Cardiac fibroblast (primary cell): ENCODE measurements around the gene TMEM255B.
A peak's percentile ranks its signal among the peaks of the same experiment; 100 is the strongest.
"Not testable (repeated sequence)": the region's sequence is repeated elsewhere in the genome, so short reads cannot be mapped to it uniquely, and the experiment has no call there.

Source experiments
- DNase-seq, 2 donors: peaks; one replicate each; pipeline versions ENCODE4 v3.0.0 to v3.0.0-alpha.2; 2010; ENCODE audit warnings: low read depth in 2 of 2
- H3K4me3 ChIP-seq, 2 donors: replicated peaks in 1 of 2; 1 replicate in 1 of 2; 2 replicates in 1 of 2; pipeline ENCODE4 v1.5.1; 2011; ENCODE audit warnings: low read depth in 2 of 2, low read length in 2 of 2, mild to moderate bottlenecking in 2 of 2, moderate library complexity in 1 of 2
- TF ChIP-seq, protein P1 (sequence below): IDR thresholded peaks from one replicate; pipeline ENCODE4 v1.5.1; 2011; ENCODE audit warnings: low read depth, mild to moderate bottlenecking, low read length, inconsistent platforms

TMEM255B gene

DNA sequence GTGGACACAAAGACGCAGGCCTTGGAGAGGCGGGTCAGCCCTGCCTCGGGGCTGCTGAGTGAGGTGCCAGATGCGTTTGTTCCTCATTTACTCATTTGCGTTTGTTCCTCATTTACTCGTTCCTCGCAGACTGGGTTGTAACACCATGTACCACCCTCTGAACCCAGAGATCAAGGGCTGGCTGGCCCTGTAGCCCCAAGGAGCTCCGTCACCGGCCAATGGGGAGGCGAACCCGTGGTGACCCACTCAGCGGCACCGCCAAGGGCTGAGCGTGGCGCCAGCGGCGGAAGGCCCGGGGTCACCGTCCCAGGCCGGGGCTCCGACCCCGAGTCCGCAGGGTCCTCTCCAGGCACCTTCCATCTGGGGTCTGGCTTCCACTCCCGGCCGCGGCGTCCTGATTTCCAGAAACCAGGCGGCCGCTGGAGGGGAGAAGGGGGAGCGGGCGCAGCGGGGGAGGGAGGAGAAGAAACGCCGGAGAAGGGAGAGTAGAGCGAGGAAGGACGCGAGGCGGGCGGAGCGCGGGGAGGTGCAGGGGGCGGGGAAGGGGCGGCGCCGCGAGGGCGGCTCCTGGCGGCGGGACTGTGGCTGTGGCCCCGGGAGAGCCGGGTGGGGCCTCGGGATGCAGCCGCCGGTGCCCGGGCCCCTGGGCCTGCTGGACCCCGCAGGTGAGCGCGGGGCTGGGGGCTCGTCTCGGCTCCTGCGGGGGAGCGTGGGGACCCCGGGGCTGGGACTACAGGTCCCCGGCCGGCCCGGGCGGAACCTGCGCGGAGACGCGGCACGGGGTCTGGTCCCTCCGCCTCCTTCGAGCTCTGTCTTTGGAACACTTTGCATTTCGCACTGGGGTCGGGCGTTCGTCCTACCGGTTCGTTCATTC, at the start of gene TMEM255B:
Gene TMEM255B, plus strand, starts transcription at position 576 of the 874 bp plus-strand sequence. Its CDS starts 44 bp downstream, at position 620.
- peak; percentile 66 to 72 for DNase-seq
- peak within 1 kb of the TSS; percentile 53 to 64 for H3K4me3 ChIP-seq
- TF ChIP-seq, protein P1, sequence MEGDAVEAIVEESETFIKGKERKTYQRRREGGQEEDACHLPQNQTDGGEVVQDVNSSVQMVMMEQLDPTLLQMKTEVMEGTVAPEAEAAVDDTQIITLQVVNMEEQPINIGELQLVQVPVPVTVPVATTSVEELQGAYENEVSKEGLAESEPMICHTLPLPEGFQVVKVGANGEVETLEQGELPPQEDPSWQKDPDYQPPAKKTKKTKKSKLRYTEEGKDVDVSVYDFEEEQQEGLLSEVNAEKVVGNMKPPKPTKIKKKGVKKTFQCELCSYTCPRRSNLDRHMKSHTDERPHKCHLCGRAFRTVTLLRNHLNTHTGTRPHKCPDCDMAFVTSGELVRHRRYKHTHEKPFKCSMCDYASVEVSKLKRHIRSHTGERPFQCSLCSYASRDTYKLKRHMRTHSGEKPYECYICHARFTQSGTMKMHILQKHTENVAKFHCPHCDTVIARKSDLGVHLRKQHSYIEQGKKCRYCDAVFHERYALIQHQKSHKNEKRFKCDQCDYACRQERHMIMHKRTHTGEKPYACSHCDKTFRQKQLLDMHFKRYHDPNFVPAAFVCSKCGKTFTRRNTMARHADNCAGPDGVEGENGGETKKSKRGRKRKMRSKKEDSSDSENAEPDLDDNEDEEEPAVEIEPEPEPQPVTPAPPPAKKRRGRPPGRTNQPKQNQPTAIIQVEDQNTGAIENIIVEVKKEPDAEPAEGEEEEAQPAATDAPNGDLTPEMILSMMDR: no peak

DNA sequence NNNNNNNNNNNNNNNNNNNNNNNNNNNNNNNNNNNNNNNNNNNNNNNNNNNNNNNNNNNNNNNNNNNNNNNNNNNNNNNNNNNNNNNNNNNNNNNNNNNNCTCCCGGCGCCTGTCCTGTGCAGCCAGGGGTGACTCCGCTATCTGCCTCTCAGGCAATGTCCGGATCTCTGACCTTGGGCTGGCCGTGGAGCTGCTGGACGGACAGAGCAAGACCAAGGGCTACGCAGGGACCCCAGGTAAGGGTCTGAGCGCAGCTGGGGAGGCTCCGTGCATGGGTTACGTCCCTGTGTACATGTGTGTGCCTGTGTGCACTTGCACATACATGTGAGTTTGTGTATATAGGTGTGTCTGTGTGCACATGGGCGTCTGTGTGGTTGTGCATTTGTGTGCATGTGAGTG, 36.1 kb upstream of the TMEM255B start:
- no peak overlapping the region for H3K4me3 ChIP-seq
- TF ChIP-seq, protein P1: no peak
- DNase-seq: no peak

DNA sequence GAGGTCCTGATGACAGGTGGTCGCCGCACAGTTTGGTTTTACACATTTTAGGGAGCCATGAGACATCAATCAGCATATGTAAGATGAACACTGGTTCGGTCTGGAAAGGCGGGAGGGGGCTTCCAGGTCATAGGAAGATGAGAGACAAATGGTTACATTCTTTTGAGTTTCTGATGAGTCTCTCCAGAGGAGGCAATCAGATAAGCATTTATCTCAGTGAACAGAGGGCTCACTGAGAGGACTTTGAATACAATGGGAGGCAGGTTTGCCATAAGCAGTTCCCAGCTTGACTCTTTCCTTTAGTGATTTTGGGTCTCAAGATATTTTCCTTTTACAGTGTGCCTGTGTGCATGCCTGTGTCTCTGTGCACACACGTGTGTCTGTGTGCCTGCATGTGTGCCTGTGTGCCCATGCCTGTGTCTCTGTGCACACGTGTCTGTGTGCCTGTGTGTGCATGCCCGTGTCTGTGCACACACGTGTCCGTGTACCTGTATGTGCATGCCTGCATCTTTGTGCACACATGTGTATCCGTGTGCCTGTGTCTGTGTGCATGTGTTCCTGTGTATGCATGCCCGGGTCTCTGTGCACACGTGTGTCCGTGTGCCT, 35.5 kb upstream of the TMEM255B start:
- TF ChIP-seq, protein P1: no peak
- no peak overlapping the region for H3K4me3 ChIP-seq
- DNase-seq: no peak

DNA sequence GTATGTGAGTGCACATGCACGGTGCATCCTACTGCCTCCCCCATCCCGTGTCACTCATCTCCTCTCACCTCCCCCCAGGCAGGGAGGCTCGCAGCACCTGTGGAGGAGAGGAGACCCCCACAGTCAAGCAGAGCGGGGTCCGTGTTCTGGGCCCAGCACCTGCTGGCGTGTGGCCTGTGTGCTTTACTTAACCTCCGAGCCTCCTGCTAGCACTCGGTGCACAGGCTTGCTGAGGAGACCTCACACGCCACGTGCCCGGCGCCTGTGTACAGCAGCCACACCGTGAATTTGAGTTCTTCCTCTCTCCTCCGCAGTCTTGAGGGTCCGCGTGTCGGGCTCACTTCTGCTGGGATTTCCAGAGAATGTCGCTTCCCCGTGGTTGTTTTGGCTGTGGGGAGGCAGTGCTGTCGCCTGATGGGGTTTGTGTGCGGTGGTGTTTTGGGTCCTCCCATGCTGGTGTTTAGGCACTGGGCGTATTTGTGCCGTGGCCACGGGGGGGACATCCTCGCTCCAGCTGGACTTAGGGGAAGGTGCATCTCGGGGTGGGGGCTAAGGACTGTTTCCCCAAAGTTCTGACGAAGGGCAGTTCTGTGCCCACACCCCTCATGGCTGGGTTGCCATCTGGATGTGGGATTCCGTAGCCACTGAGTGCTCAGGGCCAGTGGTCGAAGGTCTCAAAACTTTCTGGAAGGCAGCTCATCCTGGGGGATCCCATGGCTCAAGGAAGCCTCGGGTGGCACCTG, 34.8 kb upstream of the TMEM255B start:
- H3K4me3 ChIP-seq: no peak overlapping the region
- DNase-seq: no peak
- TF ChIP-seq, protein P1: no peak

DNA sequence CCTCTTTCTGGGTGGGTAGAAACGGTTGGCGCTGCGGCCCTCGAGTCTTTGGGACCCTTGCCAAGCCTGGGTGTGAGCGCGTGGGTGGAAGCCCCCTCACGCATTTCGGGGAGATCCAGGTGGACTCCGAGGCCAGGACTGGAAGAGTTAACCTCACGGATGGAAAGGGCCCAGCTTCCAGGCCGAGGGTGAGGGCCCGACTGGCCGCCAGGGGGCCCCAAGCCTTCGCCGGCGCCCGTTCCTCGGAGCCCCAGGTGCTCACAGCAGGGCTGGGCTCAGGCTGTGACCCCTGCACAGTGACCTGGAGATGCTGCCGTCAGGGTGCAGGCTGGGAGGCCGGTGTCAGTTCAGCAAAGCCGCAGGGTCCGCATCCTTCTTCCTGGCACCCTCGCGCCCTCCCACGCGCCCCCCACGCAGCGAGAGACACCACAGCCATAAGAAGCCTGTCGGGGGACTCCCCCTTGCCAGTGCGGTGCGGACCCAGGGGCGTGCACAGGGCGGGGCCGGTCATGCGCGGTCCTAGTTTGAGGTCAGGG, 34.2 kb upstream of the TMEM255B start:
- peak overlapping the region; percentile 28 to 48 for H3K4me3 ChIP-seq
- peak; percentile 64 to 68 for DNase-seq
- TF ChIP-seq, protein P1: peak; percentile 80

DNA sequence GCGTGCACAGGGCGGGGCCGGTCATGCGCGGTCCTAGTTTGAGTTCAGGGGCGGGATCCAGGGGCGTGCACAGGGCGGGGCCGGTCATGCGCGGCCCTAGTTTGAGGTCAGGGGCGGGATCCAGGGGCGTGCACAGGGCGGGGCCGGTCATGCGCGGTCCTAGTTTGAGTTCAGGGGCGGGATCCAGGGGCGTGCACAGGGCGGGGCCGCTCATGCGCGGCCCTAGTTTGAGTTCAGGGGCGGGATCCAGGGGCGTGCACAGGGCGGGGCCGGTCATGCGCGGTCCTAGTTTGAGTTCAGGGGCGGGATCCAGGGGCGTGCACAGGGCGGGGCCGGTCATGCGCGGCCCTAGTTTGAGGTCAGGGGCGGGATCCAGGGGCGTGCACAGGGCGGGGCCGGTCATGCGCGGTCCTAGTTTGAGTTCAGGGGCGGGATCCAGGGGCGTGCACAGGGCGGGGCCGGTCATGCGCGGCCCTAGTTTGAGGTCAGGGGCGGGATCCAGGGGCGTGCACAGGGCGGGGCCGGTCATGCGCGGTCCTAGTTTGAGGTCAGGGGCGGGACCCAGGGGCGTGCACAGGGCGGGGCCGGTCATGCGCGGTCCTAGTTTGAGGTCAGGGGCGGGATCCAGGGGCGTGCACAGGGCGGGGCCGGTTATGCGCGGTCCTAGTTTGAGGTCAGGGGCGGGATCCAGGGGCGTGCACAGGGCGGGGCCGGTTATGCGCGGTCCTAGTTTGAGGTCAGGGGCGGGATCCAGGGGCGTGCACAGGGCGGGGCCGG, 33.5 kb upstream of the TMEM255B start:
- H3K4me3 ChIP-seq, DNase-seq: not testable (repeated sequence)

DNA sequence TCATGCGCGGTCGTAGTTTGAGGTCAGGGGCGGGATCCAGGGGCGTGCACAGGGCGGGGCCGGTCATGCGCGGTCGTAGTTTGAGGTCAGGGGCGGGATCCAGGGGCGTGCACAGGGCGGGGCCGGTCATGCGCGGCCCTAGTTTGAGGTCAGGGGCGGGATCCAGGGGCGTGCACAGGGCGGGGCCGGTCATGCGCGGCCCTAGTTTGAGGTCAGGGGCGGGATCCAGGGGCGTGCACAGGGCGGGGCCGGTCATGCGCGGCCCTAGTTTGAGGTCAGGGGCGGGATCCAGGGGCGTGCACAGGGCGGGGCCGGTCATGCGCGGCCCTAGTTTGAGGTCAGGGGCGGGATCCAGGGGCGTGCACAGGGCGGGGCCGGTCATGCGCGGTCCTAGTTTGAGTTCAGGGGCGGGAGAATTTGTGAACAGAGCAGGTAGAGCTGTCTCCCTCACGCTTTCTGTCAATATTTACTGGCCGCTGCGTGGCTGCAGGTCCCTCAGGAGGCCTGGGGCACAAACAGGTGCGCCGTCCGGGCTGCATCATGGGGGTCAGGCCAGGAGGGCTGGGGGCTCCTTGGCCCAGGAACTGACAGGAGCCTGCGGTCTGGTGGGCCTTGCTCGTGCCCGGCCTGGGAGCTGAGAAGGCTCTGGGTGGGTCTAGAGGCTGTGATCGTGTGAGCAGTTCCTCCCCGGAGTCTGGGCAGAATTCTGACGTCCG, 32.8 kb upstream of the TMEM255B start:
- not testable (repeated sequence) for DNase-seq

More for the DNA sequence above, 32.8 kb upstream of the TMEM255B start:
- peak overlapping the region in 1 of 2 donors; percentile 34 for H3K4me3 ChIP-seq
